ENCODE data around the gene TSPAN5. TPM values are rescaled to one million over a fixed set of nuclear protein-coding genes. Genes with fewer than 3 reads are reported as not detected.
A peak's percentile ranks its signal among the peaks of the same experiment; 100 is the strongest.

Gene TSPAN5
- total RNA-seq, 2 donors from 2014 or later = 7.9 to 48.5 TPM

DNA sequence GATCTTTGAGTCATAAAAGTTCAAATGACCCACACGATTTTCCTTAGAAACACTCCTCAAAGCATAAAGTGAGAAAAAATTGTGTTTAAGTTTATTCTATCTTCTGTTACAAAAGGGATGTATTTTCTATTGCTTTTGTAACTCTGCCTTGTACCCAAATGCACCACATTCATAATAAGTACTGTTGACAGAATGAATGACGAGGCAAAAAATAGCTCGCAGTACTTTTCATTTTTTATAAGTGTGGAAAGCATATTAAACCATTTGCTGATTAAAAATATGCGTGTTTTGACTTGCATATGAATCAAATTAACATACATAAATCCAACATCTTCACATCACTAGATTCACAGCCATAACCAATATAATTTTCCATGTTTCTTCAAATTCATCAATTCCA lies 11.2 kb upstream of the TSPAN5 start:
- intact Hi-C loops (cut with DNase I) = no loop called here
- TF ChIP-seq POLR2AphosphoS5 (IDR thresholded peaks at IDR 0.05) = no peak
- TF ChIP-seq, protein P1, sequence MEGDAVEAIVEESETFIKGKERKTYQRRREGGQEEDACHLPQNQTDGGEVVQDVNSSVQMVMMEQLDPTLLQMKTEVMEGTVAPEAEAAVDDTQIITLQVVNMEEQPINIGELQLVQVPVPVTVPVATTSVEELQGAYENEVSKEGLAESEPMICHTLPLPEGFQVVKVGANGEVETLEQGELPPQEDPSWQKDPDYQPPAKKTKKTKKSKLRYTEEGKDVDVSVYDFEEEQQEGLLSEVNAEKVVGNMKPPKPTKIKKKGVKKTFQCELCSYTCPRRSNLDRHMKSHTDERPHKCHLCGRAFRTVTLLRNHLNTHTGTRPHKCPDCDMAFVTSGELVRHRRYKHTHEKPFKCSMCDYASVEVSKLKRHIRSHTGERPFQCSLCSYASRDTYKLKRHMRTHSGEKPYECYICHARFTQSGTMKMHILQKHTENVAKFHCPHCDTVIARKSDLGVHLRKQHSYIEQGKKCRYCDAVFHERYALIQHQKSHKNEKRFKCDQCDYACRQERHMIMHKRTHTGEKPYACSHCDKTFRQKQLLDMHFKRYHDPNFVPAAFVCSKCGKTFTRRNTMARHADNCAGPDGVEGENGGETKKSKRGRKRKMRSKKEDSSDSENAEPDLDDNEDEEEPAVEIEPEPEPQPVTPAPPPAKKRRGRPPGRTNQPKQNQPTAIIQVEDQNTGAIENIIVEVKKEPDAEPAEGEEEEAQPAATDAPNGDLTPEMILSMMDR (IDR thresholded peaks at IDR 0.05) = no peak
- TF ChIP-seq POLR2A (IDR thresholded peaks at IDR 0.05) = no peak
- WGBS = 88% methylated on average over 4 of the region's 4 CpGs
- H3K27me3 ChIP-seq (replicated peaks; ENCODE audit: insufficient read depth) = no peaks in the 10 kb centered on the region
- H3K4me1 ChIP-seq (replicated peaks) = no peaks in the 10 kb centered on the region
- H3K9me3 ChIP-seq = no peaks in the 10 kb centered on the region
- no peaks in the 10 kb centered on the region for H3K36me3 ChIP-seq
- DNase-seq (ENCODE audit: low spot score) = no peak
- H3K27ac ChIP-seq = no peak overlapping the region
- H3K4me3 ChIP-seq = no peak overlapping the region

DNA sequence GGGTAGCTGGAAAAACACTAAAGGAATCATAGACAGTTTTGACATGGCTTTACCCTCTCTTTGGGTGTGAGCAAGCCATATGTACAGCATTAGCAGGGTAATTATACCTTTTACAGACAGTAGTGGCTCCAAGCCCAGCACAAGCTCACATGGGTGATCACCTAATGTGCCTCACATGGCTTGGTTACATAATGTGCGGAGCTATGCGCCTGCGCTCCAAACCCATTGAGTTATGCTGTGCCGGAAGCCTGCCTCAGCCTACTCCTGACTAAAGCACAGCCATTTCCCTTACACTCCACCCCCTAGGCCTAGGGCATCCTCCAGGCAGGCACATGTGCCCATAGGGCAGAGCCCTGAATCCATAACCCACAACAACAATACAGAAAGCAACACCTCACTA lies 6.5 kb upstream of the TSPAN5 start:
- DNase-seq (ENCODE audit: low spot score) = no peak
- Histone ChIP-seq H3K4me3 (no peak overlapping the region), H3K27ac (no peak overlapping the region), H3K27me3 (replicated peaks; ENCODE audit: insufficient read depth) (no peaks in the 10 kb centered on the region), H3K9me3 (no peaks in the 10 kb centered on the region), H3K36me3 (no peaks in the 10 kb centered on the region), H3K4me1 (replicated peaks) (no peaks in the 10 kb centered on the region)
- WGBS = 97% methylated on average over 4 of the region's 4 CpGs
- TF ChIP-seq POLR2AphosphoS5 (IDR thresholded peaks at IDR 0.05) = no peak
- intact Hi-C loops (cut with DNase I) = no loop called here

DNA sequence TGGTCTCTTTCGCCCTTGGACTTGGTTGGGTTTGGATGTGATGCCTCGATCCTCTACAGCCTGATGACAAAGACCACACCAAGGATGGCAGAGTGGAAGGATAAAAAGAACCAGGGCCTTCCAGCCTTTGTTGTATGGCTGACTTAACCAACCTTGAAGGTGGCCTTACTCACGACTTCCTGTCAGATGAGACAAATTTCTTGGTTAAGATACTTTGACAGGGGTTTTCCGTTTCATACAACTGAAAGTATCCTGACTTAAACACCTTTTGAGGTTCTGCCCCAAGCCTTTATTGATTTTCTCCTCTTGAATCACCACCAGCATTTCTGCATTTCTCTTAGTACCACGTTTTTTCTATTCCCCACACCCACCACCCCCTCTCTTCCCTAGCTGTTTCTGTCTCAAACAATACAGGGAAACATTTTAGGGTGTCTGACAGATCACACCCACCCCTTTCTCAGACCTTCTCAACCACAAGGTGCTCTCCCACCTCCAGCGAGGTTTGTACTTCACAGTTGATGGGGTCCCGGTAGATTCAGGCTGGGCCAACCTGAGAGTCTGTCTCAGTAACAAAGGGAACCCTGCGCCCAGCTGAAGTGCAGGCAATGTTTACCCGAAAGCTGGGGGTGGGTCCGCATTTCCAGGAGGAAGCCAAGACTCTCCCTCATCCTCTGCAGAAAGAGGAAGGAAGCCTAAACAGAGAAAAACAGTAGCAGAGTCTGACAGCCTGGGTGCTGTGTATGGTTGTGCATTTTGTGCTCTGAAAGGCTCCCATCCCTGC lies 5.0 kb upstream of the TSPAN5 start:
- no peaks in the 10 kb centered on the region for H3K27me3 ChIP-seq (replicated peaks; ENCODE audit: insufficient read depth)
- TF ChIP-seq POLR2AphosphoS5 (IDR thresholded peaks at IDR 0.05) (no peak), POLR2A (IDR thresholded peaks at IDR 0.05) (no peak)
- TF ChIP-seq, protein P1 (IDR thresholded peaks at IDR 0.05) = no peak
- H3K4me3 ChIP-seq = no peak overlapping the region
- WGBS = 81% methylated on average over 10 of the region's 10 CpGs
- H3K4me1 ChIP-seq (replicated peaks) = no peaks in the 10 kb centered on the region
- no peaks in the 10 kb centered on the region for H3K9me3 ChIP-seq
- H3K27ac ChIP-seq = no peak overlapping the region
- DNase-seq (ENCODE audit: low spot score) = no peak
- no peaks in the 10 kb centered on the region for H3K36me3 ChIP-seq
- intact Hi-C loops (cut with DNase I) = no loop called here

DNA sequence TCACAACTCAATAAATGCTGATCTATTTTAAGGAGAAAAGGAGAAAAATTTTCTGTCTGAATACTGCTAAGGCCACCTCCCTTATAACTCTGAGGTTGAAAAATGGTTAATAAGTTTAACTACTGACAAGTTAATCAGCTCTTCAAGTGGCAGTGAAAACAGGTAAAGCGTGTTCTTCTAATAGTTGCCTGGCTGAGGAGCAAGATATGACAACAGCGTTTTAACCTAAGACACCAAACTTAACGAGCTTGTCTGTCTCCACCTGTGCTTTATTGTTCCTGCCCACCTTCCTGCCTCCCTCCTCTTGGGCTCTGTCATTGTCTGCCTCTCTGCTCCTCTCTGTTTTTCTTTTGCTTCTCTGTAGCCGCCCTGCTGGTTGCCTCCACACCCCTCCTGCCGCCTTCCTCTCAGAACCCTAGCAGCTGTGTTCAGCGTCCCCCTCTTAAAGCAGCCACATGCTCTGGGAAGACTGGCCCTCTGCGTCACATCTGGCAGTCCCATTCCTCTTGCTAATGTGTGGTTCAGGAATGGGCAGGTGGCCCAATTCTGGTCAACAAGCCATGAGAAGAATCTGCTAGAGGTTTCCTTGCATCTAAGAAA lies 4.3 kb upstream of the TSPAN5 start:
- H3K36me3 ChIP-seq = no peaks in the 10 kb centered on the region
- intact Hi-C loops (cut with DNase I) = no loop called here
- no peaks in the 10 kb centered on the region for H3K9me3 ChIP-seq
- DNase-seq (ENCODE audit: low spot score) = peak; percentile 27
- no peaks in the 10 kb centered on the region for H3K27me3 ChIP-seq (replicated peaks; ENCODE audit: insufficient read depth)
- H3K4me1 ChIP-seq (replicated peaks) = no peaks in the 10 kb centered on the region
- no peak overlapping the region for H3K27ac ChIP-seq
- TF ChIP-seq, protein P1 (IDR thresholded peaks at IDR 0.05) = no peak
- TF ChIP-seq POLR2AphosphoS5 (IDR thresholded peaks at IDR 0.05) (peak; percentile 39), POLR2A (IDR thresholded peaks at IDR 0.05) (no peak)
- no peak overlapping the region for H3K4me3 ChIP-seq
- 40% methylated on average over 7 of the region's 7 CpGs for WGBS

DNA sequence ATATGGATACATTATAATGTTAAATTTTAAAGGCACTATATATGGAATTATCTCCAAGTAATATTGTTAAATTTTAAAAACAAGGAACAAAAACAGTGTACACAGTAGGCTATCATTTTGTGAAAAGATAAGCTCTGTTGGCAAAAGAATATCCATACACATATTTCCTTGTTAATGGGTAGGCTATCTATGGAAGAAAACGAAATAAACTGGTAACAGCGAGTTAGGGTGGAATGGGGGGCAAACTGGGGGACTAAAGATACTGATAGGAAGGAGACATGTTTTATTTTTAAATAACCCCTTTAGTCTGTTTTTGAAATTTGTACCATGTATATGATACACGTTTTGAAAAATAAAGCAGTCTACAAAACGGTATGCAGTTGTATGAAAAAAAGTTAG lies 3.6 kb upstream of the TSPAN5 start:
- Histone ChIP-seq H3K4me3 (no peak overlapping the region), H3K36me3 (no peaks in the 10 kb centered on the region), H3K27me3 (replicated peaks; ENCODE audit: insufficient read depth) (no peaks in the 10 kb centered on the region), H3K9me3 (no peaks in the 10 kb centered on the region), H3K27ac (no peak overlapping the region), H3K4me1 (replicated peaks) (no peaks in the 10 kb centered on the region)
- intact Hi-C loops (cut with DNase I) = no loop called here
- DNase-seq (ENCODE audit: low spot score) = no peak
- no peak for TF ChIP-seq POLR2AphosphoS5 (IDR thresholded peaks at IDR 0.05)
- TF ChIP-seq, protein P1 (IDR thresholded peaks at IDR 0.05) = no peak
- no peak for TF ChIP-seq POLR2A (IDR thresholded peaks at IDR 0.05)
- WGBS = 50% methylated on average over 4 of the region's 4 CpGs

Measured in prostate gland (tissue), 2 donors.